Mammary epithelial cell (primary cell): Measurements from ENCODE around the gene KAZN.

Experiments used
- EZH2 ChIP-seq: IDR thresholded peaks from 2 replicates; pipeline ENCODE4 v1.6.1; 2012; ENCODE audit warnings: low read length, inconsistent platforms, borderline replicate concordance
- TF ChIP-seq, protein P1 (sequence below), 2 donors: IDR thresholded peaks in 1 of 2; conservative IDR thresholded peaks in 1 of 2; 2 replicates each; pipeline ENCODE4 v1.5.1; 2011 to 2012; ENCODE audit warnings: inconsistent platforms in 2 of 2, low read length in 2 of 2, mild to moderate bottlenecking in 2 of 2, control low read depth in 1 of 2, low read depth in 1 of 2; ENCODE audit not compliant: insufficient read depth in 1 of 2; ENCODE audit errors: extremely low read depth in 1 of 2

DNA sequence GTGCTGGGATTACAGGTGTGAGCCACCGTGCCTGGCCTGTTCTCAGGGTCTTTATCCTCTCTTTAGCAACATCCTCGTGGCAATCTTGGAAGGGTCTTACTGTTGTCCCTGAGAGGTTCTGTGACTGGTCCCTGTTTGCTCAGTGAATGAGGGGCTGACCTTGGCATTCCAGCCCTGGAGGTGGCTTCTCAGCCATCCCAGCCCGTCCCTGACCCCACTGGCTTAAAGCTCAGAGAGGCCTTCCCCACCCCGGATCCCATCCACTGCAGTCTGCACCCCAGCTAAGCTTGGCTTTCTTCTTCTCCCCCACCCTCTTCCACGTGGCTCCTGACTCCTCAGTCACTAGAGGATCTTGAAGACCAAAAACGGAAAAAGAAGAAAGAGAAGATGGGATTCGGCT lies 466.8 kb downstream of the KAZN start:
- TF ChIP-seq, protein P1, sequence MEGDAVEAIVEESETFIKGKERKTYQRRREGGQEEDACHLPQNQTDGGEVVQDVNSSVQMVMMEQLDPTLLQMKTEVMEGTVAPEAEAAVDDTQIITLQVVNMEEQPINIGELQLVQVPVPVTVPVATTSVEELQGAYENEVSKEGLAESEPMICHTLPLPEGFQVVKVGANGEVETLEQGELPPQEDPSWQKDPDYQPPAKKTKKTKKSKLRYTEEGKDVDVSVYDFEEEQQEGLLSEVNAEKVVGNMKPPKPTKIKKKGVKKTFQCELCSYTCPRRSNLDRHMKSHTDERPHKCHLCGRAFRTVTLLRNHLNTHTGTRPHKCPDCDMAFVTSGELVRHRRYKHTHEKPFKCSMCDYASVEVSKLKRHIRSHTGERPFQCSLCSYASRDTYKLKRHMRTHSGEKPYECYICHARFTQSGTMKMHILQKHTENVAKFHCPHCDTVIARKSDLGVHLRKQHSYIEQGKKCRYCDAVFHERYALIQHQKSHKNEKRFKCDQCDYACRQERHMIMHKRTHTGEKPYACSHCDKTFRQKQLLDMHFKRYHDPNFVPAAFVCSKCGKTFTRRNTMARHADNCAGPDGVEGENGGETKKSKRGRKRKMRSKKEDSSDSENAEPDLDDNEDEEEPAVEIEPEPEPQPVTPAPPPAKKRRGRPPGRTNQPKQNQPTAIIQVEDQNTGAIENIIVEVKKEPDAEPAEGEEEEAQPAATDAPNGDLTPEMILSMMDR (conservative IDR thresholded peaks at IDR 0.05 in 1 of 2, IDR thresholded peaks at IDR 0.05 in 1 of 2; ENCODE audit: extremely low read depth in 1 of 2, insufficient read depth in 1 of 2, low read depth in 1 of 2, low read length in 2 of 2), result no peak
- TF ChIP-seq EZH2, result no peak
